Neural cell (in vitro differentiated cells): ENCODE data around the gene FNDC3B.

Source experiments
- EP300 ChIP-seq: fragments of 450-650 bp; conservative IDR thresholded peaks from 2 replicates; pipeline ENCODE4 v1.6.1; 2014; ENCODE audit warnings: antibody characterized with exemption, mild to moderate bottlenecking, moderate library complexity; ENCODE audit not compliant: poor library complexity, severe bottlenecking
- EZH2 ChIP-seq: fragments of 200-600, 300-800 bp; shearing (Covaris generic), sonication (generic); IDR thresholded peaks from 2 replicates; pipeline ENCODE4 v1.6.1; 2014; ENCODE audit warnings: antibody characterized with exemption, low read length, borderline replicate concordance, mild to moderate bottlenecking; ENCODE audit not compliant: insufficient read depth, poor library complexity, severe bottlenecking
- POLR2AphosphoS5 ChIP-seq: IDR thresholded peaks from 2 replicates; pipeline ENCODE4 v1.6.1; 2012
- RAD21 ChIP-seq: fragments of 450-650 bp; conservative IDR thresholded peaks from 2 replicates; pipeline ENCODE4 v1.6.1; 2014; ENCODE audit warnings: antibody characterized with exemption, mild to moderate bottlenecking, moderate library complexity
- SMC3 ChIP-seq: fragments of 450-650 bp; conservative IDR thresholded peaks from 2 replicates; pipeline ENCODE4 v1.6.1; 2014; ENCODE audit warnings: antibody characterized with exemption, mild to moderate bottlenecking, moderate library complexity; ENCODE audit not compliant: poor library complexity
- TAF1 ChIP-seq: IDR thresholded peaks from 2 replicates; pipeline ENCODE4 v1.6.1; 2012; ENCODE audit warnings: low read depth
- TF ChIP-seq, protein P1 (sequence below): fragments of 450-650 bp; IDR thresholded peaks from 2 replicates; pipeline ENCODE4 v1.5.1; 2014; ENCODE audit warnings: antibody characterized with exemption, mild to moderate bottlenecking, moderate library complexity; ENCODE audit not compliant: poor library complexity, severe bottlenecking
- TF ChIP-seq, protein P2 (sequence below): IDR thresholded peaks from 2 replicates; pipeline ENCODE4 v1.6.1; 2012; ENCODE audit warnings: borderline replicate concordance

DNA sequence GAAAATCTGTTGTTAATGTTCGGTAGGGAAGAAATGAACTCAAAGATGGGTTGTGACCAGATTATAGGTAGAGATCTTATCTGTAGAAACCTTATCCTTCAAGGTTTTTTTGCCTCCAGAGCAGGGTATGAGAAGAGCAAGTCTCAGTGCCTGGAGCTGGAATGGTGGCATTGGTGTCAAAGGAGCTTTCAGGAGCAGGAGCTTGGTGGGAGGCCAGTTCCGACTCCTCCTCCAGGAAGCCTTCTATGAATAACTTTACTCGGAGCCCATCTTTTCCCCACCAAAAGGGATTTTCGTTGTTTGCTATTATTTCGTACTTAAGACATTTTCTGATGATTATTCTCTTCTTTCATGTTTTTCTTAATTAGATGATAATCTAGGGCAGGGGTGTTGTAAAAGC is 317.0 kb downstream of the FNDC3B start:
- TF ChIP-seq, protein P1, sequence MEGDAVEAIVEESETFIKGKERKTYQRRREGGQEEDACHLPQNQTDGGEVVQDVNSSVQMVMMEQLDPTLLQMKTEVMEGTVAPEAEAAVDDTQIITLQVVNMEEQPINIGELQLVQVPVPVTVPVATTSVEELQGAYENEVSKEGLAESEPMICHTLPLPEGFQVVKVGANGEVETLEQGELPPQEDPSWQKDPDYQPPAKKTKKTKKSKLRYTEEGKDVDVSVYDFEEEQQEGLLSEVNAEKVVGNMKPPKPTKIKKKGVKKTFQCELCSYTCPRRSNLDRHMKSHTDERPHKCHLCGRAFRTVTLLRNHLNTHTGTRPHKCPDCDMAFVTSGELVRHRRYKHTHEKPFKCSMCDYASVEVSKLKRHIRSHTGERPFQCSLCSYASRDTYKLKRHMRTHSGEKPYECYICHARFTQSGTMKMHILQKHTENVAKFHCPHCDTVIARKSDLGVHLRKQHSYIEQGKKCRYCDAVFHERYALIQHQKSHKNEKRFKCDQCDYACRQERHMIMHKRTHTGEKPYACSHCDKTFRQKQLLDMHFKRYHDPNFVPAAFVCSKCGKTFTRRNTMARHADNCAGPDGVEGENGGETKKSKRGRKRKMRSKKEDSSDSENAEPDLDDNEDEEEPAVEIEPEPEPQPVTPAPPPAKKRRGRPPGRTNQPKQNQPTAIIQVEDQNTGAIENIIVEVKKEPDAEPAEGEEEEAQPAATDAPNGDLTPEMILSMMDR, result no peak
- TF ChIP-seq EZH2 (no peak), POLR2AphosphoS5 (no peak), RAD21 (no peak), TAF1 (no peak), EP300 (no peak), SMC3 (no peak)
- TF ChIP-seq, protein P2, sequence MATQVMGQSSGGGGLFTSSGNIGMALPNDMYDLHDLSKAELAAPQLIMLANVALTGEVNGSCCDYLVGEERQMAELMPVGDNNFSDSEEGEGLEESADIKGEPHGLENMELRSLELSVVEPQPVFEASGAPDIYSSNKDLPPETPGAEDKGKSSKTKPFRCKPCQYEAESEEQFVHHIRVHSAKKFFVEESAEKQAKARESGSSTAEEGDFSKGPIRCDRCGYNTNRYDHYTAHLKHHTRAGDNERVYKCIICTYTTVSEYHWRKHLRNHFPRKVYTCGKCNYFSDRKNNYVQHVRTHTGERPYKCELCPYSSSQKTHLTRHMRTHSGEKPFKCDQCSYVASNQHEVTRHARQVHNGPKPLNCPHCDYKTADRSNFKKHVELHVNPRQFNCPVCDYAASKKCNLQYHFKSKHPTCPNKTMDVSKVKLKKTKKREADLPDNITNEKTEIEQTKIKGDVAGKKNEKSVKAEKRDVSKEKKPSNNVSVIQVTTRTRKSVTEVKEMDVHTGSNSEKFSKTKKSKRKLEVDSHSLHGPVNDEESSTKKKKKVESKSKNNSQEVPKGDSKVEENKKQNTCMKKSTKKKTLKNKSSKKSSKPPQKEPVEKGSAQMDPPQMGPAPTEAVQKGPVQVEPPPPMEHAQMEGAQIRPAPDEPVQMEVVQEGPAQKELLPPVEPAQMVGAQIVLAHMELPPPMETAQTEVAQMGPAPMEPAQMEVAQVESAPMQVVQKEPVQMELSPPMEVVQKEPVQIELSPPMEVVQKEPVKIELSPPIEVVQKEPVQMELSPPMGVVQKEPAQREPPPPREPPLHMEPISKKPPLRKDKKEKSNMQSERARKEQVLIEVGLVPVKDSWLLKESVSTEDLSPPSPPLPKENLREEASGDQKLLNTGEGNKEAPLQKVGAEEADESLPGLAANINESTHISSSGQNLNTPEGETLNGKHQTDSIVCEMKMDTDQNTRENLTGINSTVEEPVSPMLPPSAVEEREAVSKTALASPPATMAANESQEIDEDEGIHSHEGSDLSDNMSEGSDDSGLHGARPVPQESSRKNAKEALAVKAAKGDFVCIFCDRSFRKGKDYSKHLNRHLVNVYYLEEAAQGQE, result no peak
